SK-N-SH treated with all-trans-retinoic acid at 6 μM for 48 hours (cell line): ENCODE data around the gene TRIM2.

ENCODE experiments used
- ATAC-seq: fragments of 200-7000 bp; cut with Tn5 transposase; 3 replicates; pipeline ENCODE4 v1.9.1; 2020; ENCODE audit warnings: mild to moderate bottlenecking, moderate library complexity
- BACH2 ChIP-seq: fragments of 250-450 bp; sonication (Bioruptor Pico); IDR thresholded peaks from 2 replicates; pipeline ENCODE4 v1.9.0; 2021; ENCODE audit warnings: mild to moderate bottlenecking, borderline replicate concordance
- CREB5 ChIP-seq: fragments of 250-450 bp; sonication (Bioruptor Pico); IDR thresholded peaks from 2 replicates; pipeline ENCODE4 v1.5.1; 2020; ENCODE audit warnings: low read depth, mild to moderate bottlenecking, moderate library complexity
- CSRNP3 ChIP-seq: fragments of 250-450 bp; sonication (Bioruptor Pico); IDR thresholded peaks from 2 replicates; pipeline ENCODE4 v1.5.1; 2021; ENCODE audit warnings: mild to moderate bottlenecking, moderate library complexity
- ESRRG ChIP-seq: fragments of 250-450 bp; sonication (Bioruptor Pico); IDR thresholded peaks from 2 replicates; pipeline ENCODE4 v1.6.1; 2021; ENCODE audit warnings: mild to moderate bottlenecking
- GLIS3 ChIP-seq: fragments of 250-450 bp; sonication (Bioruptor Pico); IDR thresholded peaks from 2 replicates; pipeline ENCODE4 v1.5.0; 2020; ENCODE audit warnings: mild to moderate bottlenecking, moderate library complexity
- ISL1 ChIP-seq: fragments of 250-450 bp; sonication (Bioruptor Pico); IDR thresholded peaks from 2 replicates; pipeline ENCODE4 v2.1.2; 2022; ENCODE audit warnings: mild to moderate bottlenecking, moderate library complexity
- OSR1 ChIP-seq: fragments of 250-450 bp; sonication (Bioruptor Pico); IDR thresholded peaks from 2 replicates; pipeline ENCODE4 v1.8.0; 2022; ENCODE audit warnings: moderate library complexity, mild to moderate bottlenecking, inconsistent platforms
- POU6F1 ChIP-seq: fragments of 250-450 bp; sonication (Bioruptor Pico); IDR thresholded peaks from 2 replicates; pipeline ENCODE4 v1.8.0; 2021; ENCODE audit warnings: low read depth, mild to moderate bottlenecking, moderate library complexity, borderline replicate concordance
- PPARA ChIP-seq: fragments of 250-450 bp; sonication (Bioruptor Pico); IDR thresholded peaks from 2 replicates; pipeline ENCODE4 v1.5.0; 2020; ENCODE audit warnings: mild to moderate bottlenecking, borderline replicate concordance
- TCF4 ChIP-seq: fragments of 250-450 bp; sonication (Bioruptor Pico); IDR thresholded peaks from 2 replicates; pipeline ENCODE4 v1.8.0; 2021; ENCODE audit warnings: mild to moderate bottlenecking, moderate library complexity, borderline replicate concordance
- TOX ChIP-seq: fragments of 250-450 bp; sonication (Bioruptor Pico); IDR thresholded peaks from 2 replicates; pipeline ENCODE4 v1.8.0; 2021; ENCODE audit warnings: mild to moderate bottlenecking, moderate library complexity, borderline replicate concordance
- ZNF70 ChIP-seq: fragments of 450-650 bp; formaldehyde crosslinking; IDR thresholded peaks from 2 replicates; pipeline ENCODE4 v1.5.0; 2020; ENCODE audit warnings: mild to moderate bottlenecking, moderate library complexity

The TRIM2 gene

GRCh38 chr4:153291562-153291961, 87.3 kb downstream of the TRIM2 start (continued):
- no peak for TF ChIP-seq CSRNP3

- TF ChIP-seq POU6F1: no peak
- no peak for TF ChIP-seq OSR1 (CRISPR knock-in tag)
- no peak for TF ChIP-seq PPARA (CRISPR knock-in tag)
- TF ChIP-seq ESRRG (CRISPR knock-in tag): no peak
- ATAC-seq: no peak
Measured at GRCh38 chr4:153292897-153293741, 88.9 kb downstream of the TRIM2 start.

GRCh38 chr4:153293742-153294057, 89.5 kb downstream of the TRIM2 start:
- no peak for TF ChIP-seq OSR1 (CRISPR knock-in tag)
- no peak for TF ChIP-seq CREB5
- TF ChIP-seq TCF4 (CRISPR knock-in tag): no peak
- no peak for TF ChIP-seq TOX (CRISPR knock-in tag)
- no peak for TF ChIP-seq ESRRG (CRISPR knock-in tag)
- no peak for TF ChIP-seq ISL1 (CRISPR knock-in tag)
- no peak for TF ChIP-seq BACH2
- no peak for ATAC-seq

GRCh38 chr4:153294631-153295030, 90.4 kb downstream of the TRIM2 start:
- ATAC-seq: no peak
- TF ChIP-seq ZNF70 (CRISPR knock-in tag): no peak
- no peak for TF ChIP-seq TOX (CRISPR knock-in tag)
- TF ChIP-seq GLIS3 (CRISPR knock-in tag): no peak

- TF ChIP-seq POU6F1: no peak
- TF ChIP-seq, all 23 proteins: peak for 0
- ATAC-seq: no peak
Measured at GRCh38 chr4:153295131-153295755, 91.0 kb downstream of the TRIM2 start.

GRCh38 chr4:153296040-153296823, 92.0 kb downstream of the TRIM2 start:
- peak; percentile 38; the same call in 2 of the 3 replicates for ATAC-seq

GRCh38 chr4:153297116-153297515, 92.9 kb downstream of the TRIM2 start:
- no peak for TF ChIP-seq BACH2
- TF ChIP-seq, all 23 proteins: peak for 0
- ATAC-seq: no peak

More at GRCh38 chr4:153296040-153296823, 92.0 kb downstream of the TRIM2 start:
- TF ChIP-seq TOX (CRISPR knock-in tag) (no peak), BACH2 (no peak)
- TF ChIP-seq, all 23 proteins: peak for 0
